Body of pancreas (tissue), 4 donors: ENCODE data around the gene SCAF8. TPM values are rescaled to one million over a fixed set of nuclear protein-coding genes. Genes with fewer than 3 reads are reported as not detected.

Source experiments
- ATAC-seq: fragments of 150-250 bp; one replicate; pipeline ENCODE4 v1.9.1; 2016
- DNase-seq, 4 donors: peaks; one replicate each; pipeline ENCODE4 v3.0.0-alpha.2; 2019
- H3K27ac ChIP-seq, 4 donors: fragments of 200-600 bp; sonication (generic); 1 replicate in 3 of 4; 2 replicates in 1 of 4; pipeline versions ENCODE4 v1.5.1 to v1.6.1; 2016 to 2019; ENCODE audit warnings: mild to moderate bottlenecking in 1 of 4, mixed read lengths in 1 of 4, moderate library complexity in 1 of 4
- H3K27me3 ChIP-seq, 2 donors: fragments of 200-600 bp; sonication (generic); one replicate each; pipeline ENCODE4 v1.6.0; 2016; ENCODE audit warnings: mild to moderate bottlenecking in 1 of 2
- H3K36me3 ChIP-seq, 2 donors: fragments of 200-600 bp; sonication (generic); replicated peaks in 1 of 2; 2 replicates each; pipeline ENCODE4 v1.5.1; 2016; ENCODE audit warnings: low read depth in 2 of 2; ENCODE audit not compliant: insufficient read depth in 1 of 2
- H3K4me1 ChIP-seq: fragments of 200-600 bp; sonication (generic); one replicate; pipeline ENCODE4 v1.6.0; 2016
- H3K4me3 ChIP-seq, 2 donors: fragments of 200-600 bp; sonication (generic); 1 replicate in 1 of 2; 2 replicates in 1 of 2; pipeline ENCODE4 v1.5.1; 2016 to 2019
- H3K9me3 ChIP-seq, 3 donors: fragments of 200-600 bp; sonication (generic); 1 replicate in 2 of 3; 2 replicates in 1 of 3; pipeline ENCODE4 v1.5.1; 2016
- POLR2A ChIP-seq, 3 donors: fragments of 450-650 bp; IDR thresholded peaks; one replicate each; pipeline ENCODE4 v1.6.1; 2016; ENCODE audit warnings: antibody characterized with exemption in 3 of 3, mild to moderate bottlenecking in 2 of 3
- WGBS, 2 donors: methylation state at CpG; one replicate each; pipeline ENCODE4 v1.1.5; 2017; 5-methylcytosine and 5-hydroxymethylcytosine counted together
- intact Hi-C: fragments of 100-400 bp; cut with DNase I; formaldehyde crosslinking; loops from one replicate; pipeline ENCODE4 v1.15.1; 2023
- total RNA-seq, 2 donors: library from RNA; depleted of rRNA; stranded (reverse); fragments of >200 nt; gene quantifications; one replicate each; pipeline ENCODE4 v1.1.0, GENCODE V29; 2016
- TF ChIP-seq, protein P1 (sequence below), 7 experiments: fragments of 450-650 bp in 4 of 7; fragments of 200-600 bp in 3 of 7; sonication (generic) in 3 of 7; IDR thresholded peaks; one replicate each; pipeline ENCODE4 v1.5.1; 2016 to 2019; ENCODE audit warnings: antibody characterized with exemption in 7 of 7

Gene SCAF8
- total RNA-seq, 2 donors from 2014 or later: 23.6 to 24.1 TPM

DNA sequence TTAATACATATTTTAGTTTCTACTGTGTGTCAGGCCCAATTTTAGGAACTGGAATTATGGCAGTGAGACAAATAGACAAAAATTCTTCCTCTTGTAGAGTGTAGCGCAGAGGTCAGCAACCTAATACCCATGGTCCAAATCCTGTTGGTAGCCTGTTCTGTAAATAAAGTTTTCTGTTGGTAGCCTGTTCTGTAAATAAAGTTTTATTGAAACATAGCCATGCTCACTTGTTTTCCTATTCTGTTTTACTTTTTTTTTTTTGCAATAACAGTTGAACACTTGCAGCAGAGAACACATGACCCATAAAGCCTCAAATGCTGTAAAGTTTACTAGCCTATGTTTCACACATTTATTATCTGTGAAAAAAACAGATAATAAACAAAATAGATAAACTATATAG, 87.9 kb downstream of the SCAF8 start:
- TF ChIP-seq, protein P1, sequence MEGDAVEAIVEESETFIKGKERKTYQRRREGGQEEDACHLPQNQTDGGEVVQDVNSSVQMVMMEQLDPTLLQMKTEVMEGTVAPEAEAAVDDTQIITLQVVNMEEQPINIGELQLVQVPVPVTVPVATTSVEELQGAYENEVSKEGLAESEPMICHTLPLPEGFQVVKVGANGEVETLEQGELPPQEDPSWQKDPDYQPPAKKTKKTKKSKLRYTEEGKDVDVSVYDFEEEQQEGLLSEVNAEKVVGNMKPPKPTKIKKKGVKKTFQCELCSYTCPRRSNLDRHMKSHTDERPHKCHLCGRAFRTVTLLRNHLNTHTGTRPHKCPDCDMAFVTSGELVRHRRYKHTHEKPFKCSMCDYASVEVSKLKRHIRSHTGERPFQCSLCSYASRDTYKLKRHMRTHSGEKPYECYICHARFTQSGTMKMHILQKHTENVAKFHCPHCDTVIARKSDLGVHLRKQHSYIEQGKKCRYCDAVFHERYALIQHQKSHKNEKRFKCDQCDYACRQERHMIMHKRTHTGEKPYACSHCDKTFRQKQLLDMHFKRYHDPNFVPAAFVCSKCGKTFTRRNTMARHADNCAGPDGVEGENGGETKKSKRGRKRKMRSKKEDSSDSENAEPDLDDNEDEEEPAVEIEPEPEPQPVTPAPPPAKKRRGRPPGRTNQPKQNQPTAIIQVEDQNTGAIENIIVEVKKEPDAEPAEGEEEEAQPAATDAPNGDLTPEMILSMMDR (IDR thresholded peaks at IDR 0.05): no peak
- TF ChIP-seq POLR2A (IDR thresholded peaks at IDR 0.05): no peak
- DNase-seq (no peak), ATAC-seq (no peak)
- intact Hi-C loops: no loop called here
- WGBS, 2 donors: 94 to 100% methylated on average over 1 of the region's 1 CpG
- H3K27me3 ChIP-seq: no peaks in the 10 kb centered on the region
- H3K4me1 ChIP-seq: no peaks in the 10 kb centered on the region
- no peak overlapping the region for H3K27ac ChIP-seq
- peaks cover 4 to 12% of the 10 kb centered on the region in 2 donors for H3K36me3 ChIP-seq
- H3K4me3 ChIP-seq: no peak overlapping the region
- no peaks in the 10 kb centered on the region for H3K9me3 ChIP-seq

DNA sequence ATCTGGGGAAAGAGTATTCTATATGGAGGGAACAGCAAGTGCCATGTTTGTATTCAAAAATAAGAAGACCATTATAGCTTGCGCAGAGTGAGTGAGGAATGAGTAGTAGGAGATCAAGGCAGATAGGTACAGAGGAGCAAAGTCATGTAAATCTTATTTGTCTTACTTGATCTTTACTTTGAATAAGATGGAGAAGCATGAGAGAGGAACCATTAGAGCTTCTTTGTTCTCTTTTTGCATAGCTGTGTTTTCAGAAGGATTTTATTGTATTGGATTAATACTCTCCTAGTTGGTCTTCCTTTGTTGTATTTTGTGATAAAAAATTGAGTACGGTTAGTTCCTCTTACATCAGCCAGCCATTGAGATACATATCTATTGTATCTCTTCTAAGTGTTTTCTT, 88.4 kb downstream of the SCAF8 start:
- Histone ChIP-seq H3K27me3 (no peaks in the 10 kb centered on the region), H3K36me3 (peaks cover 4 to 12% of the 10 kb centered on the region in 2 donors), H3K4me3 (no peak overlapping the region), H3K4me1 (no peaks in the 10 kb centered on the region), H3K9me3 (no peaks in the 10 kb centered on the region), H3K27ac (no peak overlapping the region)
- ATAC-seq (no peak), DNase-seq (no peak)
- TF ChIP-seq, protein P1 (IDR thresholded peaks at IDR 0.05): no peak
- no peak for TF ChIP-seq POLR2A (IDR thresholded peaks at IDR 0.05)
- intact Hi-C loops: no loop called here
- 88 to 89% methylated on average over 2 of the region's 2 CpGs for WGBS, 2 donors

DNA sequence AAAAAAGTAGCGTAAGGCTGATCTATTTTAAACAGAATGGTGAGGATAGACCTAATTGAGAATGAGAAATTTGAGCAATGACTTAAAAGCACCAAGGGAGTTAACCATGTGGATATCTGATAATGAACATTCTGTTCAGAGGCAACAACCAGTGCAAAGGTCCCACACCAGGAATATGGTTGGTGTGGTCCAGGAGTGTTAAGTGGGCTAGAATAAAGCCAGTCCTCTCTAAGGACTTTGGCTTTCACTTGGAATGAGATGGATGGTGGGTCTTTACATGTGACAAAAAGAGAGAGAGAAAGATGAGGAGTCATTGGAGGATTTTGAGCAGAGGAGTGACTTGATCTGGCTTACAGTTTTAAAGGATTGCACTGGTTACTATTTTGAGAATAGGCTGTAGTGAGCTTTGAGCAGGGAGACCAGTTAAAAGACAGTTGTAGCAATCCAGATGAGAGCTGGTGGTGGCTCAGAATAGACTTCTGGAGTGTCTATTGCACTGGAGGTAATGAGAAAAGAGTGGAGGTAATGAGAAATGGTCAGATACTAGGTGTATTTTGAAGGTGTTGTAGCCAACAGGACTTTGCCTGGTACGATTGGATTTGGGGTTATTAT, 89.8 kb downstream of the SCAF8 start:
- TF ChIP-seq, protein P1 (IDR thresholded peaks at IDR 0.05): no peak
- TF ChIP-seq POLR2A (IDR thresholded peaks at IDR 0.05): no peak
- H3K9me3 ChIP-seq: no peaks in the 10 kb centered on the region
- H3K36me3 ChIP-seq: peaks cover 0 to 12% of the 10 kb centered on the region in 2 donors
- intact Hi-C loops: no loop called here
- H3K4me3 ChIP-seq: no peak overlapping the region
- WGBS, 2 donors: 84 to 87% methylated on average over 2 of the region's 2 CpGs
- ATAC-seq (no peak), DNase-seq (no peak)
- no peaks in the 10 kb centered on the region for H3K4me1 ChIP-seq
- H3K27me3 ChIP-seq: no peaks in the 10 kb centered on the region
- no peak overlapping the region for H3K27ac ChIP-seq

DNA sequence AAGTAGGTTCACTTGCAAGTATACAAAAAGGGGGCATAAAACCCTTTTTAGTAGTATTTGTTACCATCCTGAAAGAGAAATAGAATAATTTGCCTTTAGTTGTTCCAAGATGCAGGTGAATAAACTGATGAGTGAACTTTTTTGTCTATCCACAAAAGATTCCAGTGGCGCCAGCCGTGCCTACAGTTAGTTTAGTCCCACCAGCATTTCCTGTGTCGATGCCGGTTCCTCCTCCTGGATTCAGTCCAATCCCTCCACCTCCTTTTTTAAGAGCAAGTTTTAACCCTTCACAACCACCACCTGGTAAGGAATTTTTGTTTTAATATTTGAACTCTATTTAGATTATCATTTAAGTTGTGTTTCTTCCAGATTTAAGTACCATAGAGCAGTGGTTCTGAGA, 90.9 kb downstream of the SCAF8 start:
- no peak overlapping the region for H3K4me3 ChIP-seq
- no peaks in the 10 kb centered on the region for H3K4me1 ChIP-seq
- TF ChIP-seq POLR2A (IDR thresholded peaks at IDR 0.05): no peak
- TF ChIP-seq, protein P1 (IDR thresholded peaks at IDR 0.05): no peak
- ATAC-seq (no peak), DNase-seq (no peak)
- no peaks in the 10 kb centered on the region for H3K27me3 ChIP-seq
- intact Hi-C loops: no loop called here
- H3K27ac ChIP-seq: no peak overlapping the region
- H3K9me3 ChIP-seq: no peaks in the 10 kb centered on the region
- WGBS, 2 donors: 6 to 19% methylated on average over 4 of the region's 4 CpGs
- peaks cover 0 to 12% of the 10 kb centered on the region in 2 donors for H3K36me3 ChIP-seq

DNA sequence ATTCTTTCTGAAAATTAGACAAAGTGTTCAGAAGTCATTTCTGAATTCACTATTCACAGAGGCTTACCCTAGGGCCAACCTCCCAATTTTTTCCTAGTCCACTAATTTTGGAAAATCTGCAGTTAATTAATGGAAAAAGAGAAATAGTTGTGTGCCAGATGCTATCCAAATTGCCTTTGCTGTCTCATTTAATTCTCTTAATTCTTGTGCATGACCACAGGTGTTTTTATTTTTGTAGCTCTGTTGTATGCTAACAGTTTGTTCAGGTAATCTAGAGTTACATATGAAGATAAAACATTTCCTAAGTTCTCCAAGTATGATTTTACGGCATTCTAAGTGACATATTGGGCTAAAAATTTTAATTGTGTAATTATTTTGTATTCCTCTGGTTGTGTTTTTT, 96.8 kb downstream of the SCAF8 start:
- intact Hi-C loops: no loop called here
- no peak for TF ChIP-seq POLR2A (IDR thresholded peaks at IDR 0.05)
- TF ChIP-seq, protein P1 (IDR thresholded peaks at IDR 0.05): no peak
- Histone ChIP-seq H3K9me3 (no peaks in the 10 kb centered on the region), H3K27me3 (no peaks in the 10 kb centered on the region), H3K4me1 (peaks cover 7% of the 10 kb centered on the region), H3K36me3 (peaks cover 0 to 2% of the 10 kb centered on the region in 2 donors), H3K4me3 (no peak overlapping the region), H3K27ac (no peak overlapping the region)
- 79 to 83% methylated on average over 1 of the region's 1 CpG for WGBS, 2 donors
- DNase-seq (no peak), ATAC-seq (no peak)
